ENCODE data around the gene ELOVL6. TPM values are rescaled to one million over a fixed set of nuclear protein-coding genes. Genes with fewer than 3 reads are reported as not detected.

ELOVL6 gene
- total RNA-seq, 1 experiment from 2014 or later = 9.5 TPM

DNA sequence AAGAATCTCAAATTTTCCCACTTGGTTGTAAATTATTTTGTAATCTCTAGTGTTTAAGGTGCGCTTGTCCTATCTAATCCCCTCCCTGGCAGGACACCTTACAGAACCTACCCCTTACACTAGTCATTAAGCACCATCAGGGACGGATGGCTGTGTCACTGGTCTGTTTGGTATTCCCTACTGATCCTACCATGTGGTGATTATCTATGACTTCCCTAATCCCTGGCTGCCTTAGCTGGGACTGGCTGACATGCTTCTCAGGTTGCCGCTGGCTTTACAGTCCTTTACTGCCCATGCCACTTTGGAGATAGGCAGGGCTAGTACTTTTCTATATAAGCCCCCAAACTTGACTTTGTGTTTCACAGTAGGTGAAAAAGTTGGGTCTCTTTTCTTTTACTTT is 58.6 kb downstream of the ELOVL6 start:
- no peak overlapping the region for H3K27ac Mint-ChIP-seq (ENCODE audit: unreplicated experiment)

DNA sequence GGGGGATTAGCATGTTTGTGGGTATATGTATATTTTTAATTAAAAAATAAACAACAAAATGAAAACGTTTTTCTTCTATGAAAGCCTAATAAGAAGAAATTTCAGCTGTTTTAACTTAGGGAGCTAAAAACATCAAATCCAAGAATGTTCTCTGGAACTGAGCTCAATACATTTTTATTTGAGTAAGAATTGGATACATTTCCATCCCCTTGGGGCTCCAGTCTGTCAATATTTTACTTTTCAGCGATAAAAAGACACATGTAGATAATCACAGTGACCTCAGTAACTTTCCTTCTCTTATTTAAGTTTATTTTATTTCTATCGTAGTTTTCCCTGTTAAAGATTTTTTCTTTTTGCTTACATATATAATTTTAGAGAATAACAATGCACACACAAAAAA is 59.3 kb downstream of the ELOVL6 start:
- ChIA-PET POLR2A (no interaction called here), CTCF (no interaction called here)
- intact Hi-C loops (cut with micrococcal nuclease; ENCODE audit: unreplicated experiment) = loop anchor here (5.0 kb wide), 1 partner anchor 58 kb away; the partner anchor contains the start of gene ELOVL6
- Histone ChIP-seq H3K4me3 (ENCODE audit: low read depth, low read length) (no peak overlapping the region), H3K27me3 (replicated peaks; ENCODE audit: control insufficient read depth, insufficient read depth, low read length) (no peaks in the 10 kb centered on the region), H3K4me1 (peaks cover 13% of the 10 kb centered on the region), H3K36me3 (ENCODE audit: control insufficient read depth, insufficient read depth, low read length) (no peaks in the 10 kb centered on the region), H3K9me3 (no peaks in the 10 kb centered on the region)
- Mint-ChIP-seq H3K36me3 (ENCODE audit: insufficient read depth, unreplicated experiment) (no peaks in the 10 kb centered on the region), H3K27ac (ENCODE audit: unreplicated experiment) (no peak overlapping the region), H3K9me3 (ENCODE audit: unreplicated experiment) (no peaks in the 10 kb centered on the region), H3K27me3 (ENCODE audit: insufficient read depth, unreplicated experiment) (no peaks in the 10 kb centered on the region), H3K4me1 (ENCODE audit: low read depth, unreplicated experiment) (peaks cover 21% of the 10 kb centered on the region), H3K4me3 (ENCODE audit: unreplicated experiment) (no peak overlapping the region)
- TF ChIP-seq, protein P1, sequence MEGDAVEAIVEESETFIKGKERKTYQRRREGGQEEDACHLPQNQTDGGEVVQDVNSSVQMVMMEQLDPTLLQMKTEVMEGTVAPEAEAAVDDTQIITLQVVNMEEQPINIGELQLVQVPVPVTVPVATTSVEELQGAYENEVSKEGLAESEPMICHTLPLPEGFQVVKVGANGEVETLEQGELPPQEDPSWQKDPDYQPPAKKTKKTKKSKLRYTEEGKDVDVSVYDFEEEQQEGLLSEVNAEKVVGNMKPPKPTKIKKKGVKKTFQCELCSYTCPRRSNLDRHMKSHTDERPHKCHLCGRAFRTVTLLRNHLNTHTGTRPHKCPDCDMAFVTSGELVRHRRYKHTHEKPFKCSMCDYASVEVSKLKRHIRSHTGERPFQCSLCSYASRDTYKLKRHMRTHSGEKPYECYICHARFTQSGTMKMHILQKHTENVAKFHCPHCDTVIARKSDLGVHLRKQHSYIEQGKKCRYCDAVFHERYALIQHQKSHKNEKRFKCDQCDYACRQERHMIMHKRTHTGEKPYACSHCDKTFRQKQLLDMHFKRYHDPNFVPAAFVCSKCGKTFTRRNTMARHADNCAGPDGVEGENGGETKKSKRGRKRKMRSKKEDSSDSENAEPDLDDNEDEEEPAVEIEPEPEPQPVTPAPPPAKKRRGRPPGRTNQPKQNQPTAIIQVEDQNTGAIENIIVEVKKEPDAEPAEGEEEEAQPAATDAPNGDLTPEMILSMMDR (IDR thresholded peaks at IDR 0.05; ENCODE audit: insufficient read depth in 1 of 2, low read depth in 1 of 2, low read length in 1 of 2, severe bottlenecking in 1 of 2, unreplicated experiment in 1 of 2) = no peak
- no peak for DNase-seq
- no TSS peak for BruUV-seq (replicated peaks)

More for the DNA sequence above, 58.6 kb downstream of the ELOVL6 start:
- Histone ChIP-seq H3K36me3 (ENCODE audit: control insufficient read depth, insufficient read depth, low read length) (no peaks in the 10 kb centered on the region), H3K27me3 (replicated peaks; ENCODE audit: control insufficient read depth, insufficient read depth, low read length) (no peaks in the 10 kb centered on the region), H3K4me3 (ENCODE audit: low read depth, low read length) (no peak overlapping the region), H3K4me1 (peaks cover 11% of the 10 kb centered on the region), H3K9me3 (no peaks in the 10 kb centered on the region)
- TF ChIP-seq, protein P1 (IDR thresholded peaks at IDR 0.05; ENCODE audit: insufficient read depth in 1 of 2, low read depth in 1 of 2, low read length in 1 of 2, severe bottlenecking in 1 of 2, unreplicated experiment in 1 of 2) = no peak
- H3K9me3 Mint-ChIP-seq (ENCODE audit: unreplicated experiment) = no peaks in the 10 kb centered on the region
- ChIA-PET POLR2A (no interaction called here), CTCF (no interaction called here)
- intact Hi-C loops (cut with micrococcal nuclease; ENCODE audit: unreplicated experiment) = loop anchor here (5.0 kb wide), 1 partner anchor 57 kb away; the partner anchor contains the start of gene ELOVL6
- no peak for DNase-seq
- H3K27me3 Mint-ChIP-seq (ENCODE audit: insufficient read depth, unreplicated experiment) = no peaks in the 10 kb centered on the region
- no peak overlapping the region for H3K4me3 Mint-ChIP-seq (ENCODE audit: unreplicated experiment)
- H3K4me1 Mint-ChIP-seq (ENCODE audit: low read depth, unreplicated experiment) = peaks cover 17% of the 10 kb centered on the region
- no TSS peak for BruUV-seq (replicated peaks)
- no peaks in the 10 kb centered on the region for H3K36me3 Mint-ChIP-seq (ENCODE audit: insufficient read depth, unreplicated experiment)

DNA sequence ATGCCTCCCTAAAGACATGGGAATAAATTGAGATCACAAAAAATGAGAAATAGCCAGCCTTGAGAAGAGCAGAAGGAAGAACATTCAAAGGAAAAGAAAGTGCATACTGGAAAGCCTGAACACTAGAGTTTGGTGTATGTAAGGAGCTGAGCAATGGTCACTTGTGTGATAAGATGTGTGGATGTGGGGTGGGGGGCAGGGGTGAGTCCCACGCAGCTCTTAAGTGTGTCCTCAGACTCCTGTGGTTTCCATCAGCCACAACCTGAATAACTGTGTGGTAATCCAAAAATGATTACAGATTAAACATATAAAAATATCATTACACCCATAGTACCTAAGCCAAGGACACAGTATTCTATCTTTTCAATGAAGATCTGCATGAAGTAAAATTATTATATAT is 59.9 kb downstream of the ELOVL6 start:
- no peaks in the 10 kb centered on the region for H3K9me3 ChIP-seq
- no TSS peak for BruUV-seq (replicated peaks)
- POLR2A ChIA-PET = no interaction called here

More for the DNA sequence above, 59.9 kb downstream of the ELOVL6 start:
- Mint-ChIP-seq H3K27me3 (ENCODE audit: insufficient read depth, unreplicated experiment) (no peaks in the 10 kb centered on the region), H3K9me3 (ENCODE audit: unreplicated experiment) (no peaks in the 10 kb centered on the region), H3K36me3 (ENCODE audit: insufficient read depth, unreplicated experiment) (no peaks in the 10 kb centered on the region), H3K4me3 (ENCODE audit: unreplicated experiment) (no peak overlapping the region), H3K27ac (ENCODE audit: unreplicated experiment) (no peak overlapping the region), H3K4me1 (ENCODE audit: low read depth, unreplicated experiment) (peaks cover 24% of the 10 kb centered on the region)
- no peak for DNase-seq
- peaks cover 17% of the 10 kb centered on the region for H3K4me1 ChIP-seq
- no peaks in the 10 kb centered on the region for H3K36me3 ChIP-seq (ENCODE audit: control insufficient read depth, insufficient read depth, low read length)
- no peaks in the 10 kb centered on the region for H3K27me3 ChIP-seq (replicated peaks; ENCODE audit: control insufficient read depth, insufficient read depth, low read length)
- TF ChIP-seq, protein P1 (IDR thresholded peaks at IDR 0.05; ENCODE audit: insufficient read depth in 1 of 2, low read depth in 1 of 2, low read length in 1 of 2, severe bottlenecking in 1 of 2, unreplicated experiment in 1 of 2) = no peak
- CTCF ChIA-PET = no interaction called here
- H3K4me3 ChIP-seq (ENCODE audit: low read depth, low read length) = no peak overlapping the region
- intact Hi-C loops (cut with micrococcal nuclease; ENCODE audit: unreplicated experiment) = loop anchor here (5.0 kb wide), 1 partner anchor 59 kb away; the partner anchor contains the start of gene ELOVL6

Measured in Caco-2 (cell line).